Ectodermal cell (in vitro differentiated cells): ENCODE results near the gene KANK2.
"Not testable (repeated sequence)": the region's sequence is repeated elsewhere in the genome, so short reads cannot be mapped to it uniquely, and the experiment has no call there.

ENCODE experiments used
- H3K27ac ChIP-seq: 2 replicates; pipeline ENCODE4 v1.7.0; 2013; ENCODE audit warnings: mild to moderate bottlenecking, low read depth, low read length; ENCODE audit not compliant: insufficient read depth, poor library complexity, severe bottlenecking
- H3K27me3 ChIP-seq: 2 replicates; pipeline ENCODE4 v1.7.0; 2013; ENCODE audit warnings: mild to moderate bottlenecking, low read length; ENCODE audit not compliant: insufficient read depth, control insufficient read depth, poor library complexity, severe bottlenecking
- H3K36me3 ChIP-seq: one replicate; pipeline ENCODE4 v1.7.0; 2013; ENCODE audit warnings: low read length; ENCODE audit not compliant: control insufficient read depth, insufficient read depth
- H3K4me1 ChIP-seq: one replicate; pipeline ENCODE4 v1.7.0; 2013; ENCODE audit warnings: low read length; ENCODE audit not compliant: control insufficient read depth, insufficient read depth
- H3K4me3 ChIP-seq: 2 replicates; pipeline ENCODE4 v1.7.0; 2013; ENCODE audit warnings: low read depth, low read length, control low read depth; ENCODE audit not compliant: insufficient read depth
- H3K9me3 ChIP-seq: 2 replicates; pipeline ENCODE4 v1.7.0; 2013; ENCODE audit warnings: mild to moderate bottlenecking, low read length, moderate library complexity; ENCODE audit not compliant: control insufficient read depth
- WGBS, 2 experiments: methylation state at CpG; one replicate each; pipeline ENCODE4 v1.1.7; 2013; ENCODE audit warnings: missing lambda C conversion rate in 2 of 2; 5-methylcytosine and 5-hydroxymethylcytosine counted together

KANK2 gene

GRCh38 chr19:11141937-11142527 lies 55.3 kb downstream of the KANK2 start:
- H3K27ac ChIP-seq, result no peak overlapping the region
- WGBS, 2 experiments, result 82 to 86% methylated on average over 9 of the region's 9 CpGs
- no peaks in the 10 kb centered on the region for H3K27me3 ChIP-seq
- H3K9me3 ChIP-seq, result no peaks in the 10 kb centered on the region
- peaks cover 13% of the 10 kb centered on the region for H3K36me3 ChIP-seq
- H3K4me3 ChIP-seq, result no peak overlapping the region
- peaks cover 23% of the 10 kb centered on the region for H3K4me1 ChIP-seq

- whole genome bisulfite sequencing, 2 experiments, result 92% methylated on average over 9 of the region's 9 CpGs
- Histone ChIP-seq H3K36me3 (peaks cover 8% of the 10 kb centered on the region), H3K9me3 (no peaks in the 10 kb centered on the region), H3K27ac (no peak overlapping the region), H3K4me1 (peaks cover 23% of the 10 kb centered on the region), H3K27me3 (no peaks in the 10 kb centered on the region), H3K4me3 (no peak overlapping the region)
These were observed 56.4 kb downstream of the KANK2 start for GRCh38 chr19:11140896-11141295.

GRCh38 chr19:11140023-11140538 lies 57.3 kb downstream of the KANK2 start:
- not testable (repeated sequence) for H3K4me3 ChIP-seq, H3K27me3 ChIP-seq, H3K36me3 ChIP-seq, H3K27ac ChIP-seq, H3K9me3 ChIP-seq
- 94 to 95% methylated on average over 10 of the region's 10 CpGs for WGBS, 2 experiments
- peaks cover 23% of the 10 kb centered on the region for H3K4me1 ChIP-seq

GRCh38 chr19:11138601-11139300 lies 58.6 kb downstream of the KANK2 start:
- Histone ChIP-seq H3K27me3 (no peaks in the 10 kb centered on the region), H3K36me3 (no peaks in the 10 kb centered on the region), H3K9me3 (no peaks in the 10 kb centered on the region), H3K27ac (no peak overlapping the region), H3K4me1 (peaks cover 23% of the 10 kb centered on the region), H3K4me3 (no peak overlapping the region)
- WGBS, 2 experiments, result 27 to 31% methylated on average over 13 of the region's 13 CpGs

GRCh38 chr19:11137542-11138384 lies 59.6 kb downstream of the KANK2 start:
- Histone ChIP-seq H3K4me1 (peaks cover 16% of the 10 kb centered on the region), H3K9me3 (no peaks in the 10 kb centered on the region), H3K27ac (peak overlapping the region; percentile 33), H3K27me3 (no peaks in the 10 kb centered on the region), H3K36me3 (peaks cover 5% of the 10 kb centered on the region), H3K4me3 (peak overlapping the region; percentile 8)
- WGBS, 2 experiments, result 10 to 11% methylated on average over 28 of the region's 28 CpGs

GRCh38 chr19:11136400-11137101 lies 60.8 kb downstream of the KANK2 start:
- Histone ChIP-seq H3K4me3 (no peak overlapping the region), H3K9me3 (no peaks in the 10 kb centered on the region), H3K36me3 (peaks cover 15% of the 10 kb centered on the region), H3K27ac (no peak overlapping the region), H3K4me1 (peaks cover 6% of the 10 kb centered on the region), H3K27me3 (no peaks in the 10 kb centered on the region)
- WGBS, 2 experiments, result 88% methylated on average over 14 of the region's 14 CpGs

GRCh38 chr19:11131471-11131870 lies 65.9 kb downstream of the KANK2 start:
- no peak overlapping the region for H3K4me3 ChIP-seq
- no peak overlapping the region for H3K27ac ChIP-seq
- H3K4me1 ChIP-seq, result no peaks in the 10 kb centered on the region
- peaks cover 46% of the 10 kb centered on the region for H3K36me3 ChIP-seq
- WGBS, 2 experiments, result 82 to 83% methylated on average over 7 of the region's 7 CpGs
- no peaks in the 10 kb centered on the region for H3K9me3 ChIP-seq
- H3K27me3 ChIP-seq, result no peaks in the 10 kb centered on the region

- Histone ChIP-seq H3K27me3 (no peaks in the 10 kb centered on the region), H3K4me1 (no peaks in the 10 kb centered on the region), H3K9me3 (no peaks in the 10 kb centered on the region), H3K36me3 (peaks cover 48% of the 10 kb centered on the region), H3K27ac (no peak overlapping the region), H3K4me3 (no peak overlapping the region)
- WGBS, 2 experiments, result 74 to 77% methylated on average over 19 of the region's 19 CpGs
These were observed 66.4 kb downstream of the KANK2 start for GRCh38 chr19:11130824-11131455.

GRCh38 chr19:11127905-11128304 lies 69.4 kb downstream of the KANK2 start:
- Histone ChIP-seq H3K4me3 (no peak overlapping the region), H3K4me1 (no peaks in the 10 kb centered on the region), H3K36me3 (peaks cover 56% of the 10 kb centered on the region), H3K27me3 (no peaks in the 10 kb centered on the region), H3K27ac (no peak overlapping the region), H3K9me3 (no peaks in the 10 kb centered on the region)
- 87 to 88% methylated on average over 15 of the region's 15 CpGs for WGBS, 2 experiments
